Measurements from ENCODE around the gene TRAPPC11. TPM values are rescaled to one million over a fixed set of nuclear protein-coding genes. Genes with fewer than 3 reads are reported as not detected.

TRAPPC11 gene
- total and polyA plus RNA-seq, 8 donors, result 10.6 to 173 (median 48.4) TPM

DNA sequence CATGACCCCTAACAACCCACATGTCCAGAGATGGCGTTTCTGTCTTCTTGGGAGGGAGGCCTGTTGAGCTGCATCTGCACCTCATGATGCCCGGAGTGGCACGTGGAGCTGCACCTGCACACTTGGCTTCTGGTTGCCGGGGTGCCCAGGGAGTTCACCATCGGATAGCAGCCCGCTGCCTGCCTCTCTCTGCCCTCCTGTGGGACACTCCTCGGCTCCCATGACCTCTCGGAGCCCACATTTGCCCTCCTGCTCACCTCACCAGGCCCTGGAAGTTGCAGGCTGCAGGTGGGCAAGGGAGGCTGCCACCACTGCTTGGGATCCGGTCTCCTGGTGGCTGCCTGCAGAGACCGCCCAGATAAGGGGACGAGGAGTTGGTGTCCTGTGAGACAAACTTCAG lies 74.1 kb downstream of the TRAPPC11 start:
- H3K4me1 ChIP-seq, result no peaks in the 10 kb centered on the region
- WGBS, 5 donors, result 79 to 90% (median 86%) methylated on average over 6 to 11 of the region's 11 CpGs
- H3K27ac ChIP-seq, result no peak overlapping the region
- H3K27me3 ChIP-seq, result no peaks in the 10 kb centered on the region
- no peak for DNase-seq
- H3K9me3 ChIP-seq, result no peaks in the 10 kb centered on the region
- no peaks in the 10 kb centered on the region for H3K36me3 ChIP-seq
- no peak overlapping the region for H3K4me3 ChIP-seq
- intact Hi-C loops (cut with DNase I; ENCODE audit: low total_unique reads), result no loop called here
- TF ChIP-seq EP300 (IDR thresholded peaks at IDR 0.05) (no peak), POLR2A (IDR thresholded peaks at IDR 0.05) (no peak), POLR2AphosphoS5 (IDR thresholded peaks at IDR 0.05) (no peak)
- TF ChIP-seq, protein P1, sequence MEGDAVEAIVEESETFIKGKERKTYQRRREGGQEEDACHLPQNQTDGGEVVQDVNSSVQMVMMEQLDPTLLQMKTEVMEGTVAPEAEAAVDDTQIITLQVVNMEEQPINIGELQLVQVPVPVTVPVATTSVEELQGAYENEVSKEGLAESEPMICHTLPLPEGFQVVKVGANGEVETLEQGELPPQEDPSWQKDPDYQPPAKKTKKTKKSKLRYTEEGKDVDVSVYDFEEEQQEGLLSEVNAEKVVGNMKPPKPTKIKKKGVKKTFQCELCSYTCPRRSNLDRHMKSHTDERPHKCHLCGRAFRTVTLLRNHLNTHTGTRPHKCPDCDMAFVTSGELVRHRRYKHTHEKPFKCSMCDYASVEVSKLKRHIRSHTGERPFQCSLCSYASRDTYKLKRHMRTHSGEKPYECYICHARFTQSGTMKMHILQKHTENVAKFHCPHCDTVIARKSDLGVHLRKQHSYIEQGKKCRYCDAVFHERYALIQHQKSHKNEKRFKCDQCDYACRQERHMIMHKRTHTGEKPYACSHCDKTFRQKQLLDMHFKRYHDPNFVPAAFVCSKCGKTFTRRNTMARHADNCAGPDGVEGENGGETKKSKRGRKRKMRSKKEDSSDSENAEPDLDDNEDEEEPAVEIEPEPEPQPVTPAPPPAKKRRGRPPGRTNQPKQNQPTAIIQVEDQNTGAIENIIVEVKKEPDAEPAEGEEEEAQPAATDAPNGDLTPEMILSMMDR (IDR thresholded peaks at IDR 0.05), result no peak

DNA sequence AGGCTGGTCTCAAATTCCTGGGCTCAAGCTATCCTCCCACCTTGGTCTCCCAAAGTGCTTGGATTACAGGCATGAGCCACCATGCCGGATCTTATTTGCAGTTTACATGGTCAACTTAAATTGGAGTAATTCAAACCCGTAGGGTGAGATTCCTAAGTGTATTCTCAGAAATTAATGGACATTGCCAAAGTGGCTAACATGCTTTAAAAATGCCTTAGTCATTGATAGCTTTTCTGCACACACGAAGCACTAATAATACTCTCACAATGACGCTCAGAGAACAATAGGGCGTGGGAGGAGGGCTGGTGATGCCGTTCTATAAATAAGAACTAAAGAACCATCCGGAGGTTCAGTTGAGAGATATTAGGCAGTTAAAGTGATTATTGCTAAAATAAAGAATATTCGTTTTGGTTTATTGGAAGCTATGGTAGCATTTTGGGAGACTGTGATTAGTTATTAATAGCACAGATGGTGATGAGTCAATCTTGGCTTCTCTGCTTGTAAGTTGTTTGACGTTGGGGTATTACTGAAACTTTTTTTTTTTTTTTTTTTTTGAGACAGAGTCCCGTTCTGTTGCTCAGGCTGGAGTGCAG lies 79.1 kb downstream of the TRAPPC11 start:
- DNase-seq, result no peak
- Histone ChIP-seq H3K36me3 (no peaks in the 10 kb centered on the region), H3K27ac (no peak overlapping the region), H3K9me3 (no peaks in the 10 kb centered on the region), H3K4me1 (no peaks in the 10 kb centered on the region), H3K27me3 (no peaks in the 10 kb centered on the region), H3K4me3 (no peak overlapping the region)
- intact Hi-C loops (cut with DNase I; ENCODE audit: low total_unique reads), result no loop called here
- 56 to 63% (median 60%) methylated on average over 10 of the region's 10 CpGs for WGBS, 5 donors
- no peak for TF ChIP-seq POLR2A (IDR thresholded peaks at IDR 0.05)
- TF ChIP-seq EP300 (IDR thresholded peaks at IDR 0.05), result no peak
- TF ChIP-seq, protein P1 (IDR thresholded peaks at IDR 0.05), result no peak
- no peak for TF ChIP-seq POLR2AphosphoS5 (IDR thresholded peaks at IDR 0.05)

DNA sequence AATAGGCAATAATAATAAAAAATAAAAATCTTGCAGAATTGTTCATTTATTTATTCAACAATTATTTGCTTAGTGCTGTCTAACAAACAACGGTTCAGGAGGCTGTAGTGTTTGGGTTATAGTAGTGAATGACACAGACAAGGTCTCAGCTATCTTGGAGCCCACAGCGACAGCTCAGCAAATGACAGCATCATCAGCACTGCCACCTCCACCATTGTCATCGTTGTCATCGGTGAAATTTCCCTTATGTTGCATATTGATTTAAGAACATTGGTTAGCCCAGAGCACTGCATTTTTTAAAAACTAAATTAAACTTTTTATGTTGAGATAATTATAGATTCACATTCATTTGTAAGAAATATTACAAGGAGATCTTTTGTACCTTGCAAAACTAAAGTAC lies 79.9 kb downstream of the TRAPPC11 start:
- no peak for DNase-seq
- WGBS, 5 donors, result 84 to 92% (median 90%) methylated on average over 4 of the region's 4 CpGs
- Histone ChIP-seq H3K9me3 (no peaks in the 10 kb centered on the region), H3K27ac (no peak overlapping the region), H3K4me1 (no peaks in the 10 kb centered on the region), H3K27me3 (no peaks in the 10 kb centered on the region), H3K36me3 (no peaks in the 10 kb centered on the region), H3K4me3 (no peak overlapping the region)
- TF ChIP-seq POLR2A (IDR thresholded peaks at IDR 0.05) (no peak), POLR2AphosphoS5 (IDR thresholded peaks at IDR 0.05) (no peak), EP300 (IDR thresholded peaks at IDR 0.05) (no peak)
- TF ChIP-seq, protein P1 (IDR thresholded peaks at IDR 0.05), result no peak
- intact Hi-C loops (cut with DNase I; ENCODE audit: low total_unique reads), result no loop called here

DNA sequence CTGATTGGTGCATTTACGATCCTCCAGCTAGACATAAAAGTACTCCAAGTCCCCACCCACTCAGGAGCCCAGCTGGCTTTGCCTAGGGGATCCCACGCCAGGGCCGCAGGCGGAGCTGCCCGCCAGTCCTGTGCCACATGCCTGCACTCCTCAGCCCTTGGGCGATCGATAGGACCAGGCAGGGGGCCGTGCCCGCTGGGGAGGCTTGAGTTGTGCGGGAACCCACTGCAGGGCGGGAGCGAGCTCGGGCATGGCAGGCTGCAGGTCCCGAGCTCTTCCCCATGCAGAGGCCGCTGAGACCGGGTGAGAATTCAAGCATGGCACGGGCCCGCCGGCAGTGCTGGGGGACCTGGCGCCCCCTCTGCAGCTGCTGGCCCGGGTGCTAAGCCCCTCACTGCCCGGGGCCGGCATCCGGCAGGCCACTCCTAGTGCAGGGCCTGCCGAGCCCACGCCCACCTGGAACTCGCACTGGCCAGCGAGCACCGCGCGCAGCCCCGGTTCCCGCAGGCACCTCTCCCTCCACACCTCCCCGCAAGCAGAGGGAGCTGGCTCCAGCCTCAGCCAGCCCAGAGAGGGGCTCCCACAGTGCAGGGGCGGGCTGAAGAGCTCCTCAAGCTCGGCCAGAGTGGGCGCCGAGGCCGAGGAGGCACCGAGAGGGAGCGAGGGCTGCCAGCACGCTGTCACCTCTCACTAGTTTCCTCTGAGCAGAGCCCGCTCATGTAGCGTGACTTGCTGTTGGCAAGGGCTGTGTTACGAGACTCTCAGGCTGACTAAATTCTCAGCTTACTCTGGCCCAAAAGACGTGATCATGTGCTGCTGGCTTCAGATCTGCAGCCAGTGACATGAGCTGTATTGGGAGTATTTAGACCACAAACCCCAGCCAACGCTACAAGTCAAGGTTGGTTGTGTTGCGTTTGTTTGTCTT lies 87.5 kb downstream of the TRAPPC11 start:
- DNase-seq, result no peak
- no peaks in the 10 kb centered on the region for H3K9me3 ChIP-seq
- no peak overlapping the region for H3K4me3 ChIP-seq
- H3K4me1 ChIP-seq, result peaks cover 0 to 12% (median 0%) of the 10 kb centered on the region in 4 donors
- intact Hi-C loops (cut with DNase I; ENCODE audit: low total_unique reads), result no loop called here
- H3K27me3 ChIP-seq, result no peaks in the 10 kb centered on the region
- no peaks in the 10 kb centered on the region for H3K36me3 ChIP-seq
- TF ChIP-seq POLR2A (IDR thresholded peaks at IDR 0.05), result no peak
- TF ChIP-seq, protein P1 (IDR thresholded peaks at IDR 0.05), result no peak
- TF ChIP-seq EP300 (IDR thresholded peaks at IDR 0.05), result no peak
- TF ChIP-seq POLR2AphosphoS5 (IDR thresholded peaks at IDR 0.05), result no peak
- no peak overlapping the region for H3K27ac ChIP-seq
- WGBS, 5 donors, result 91 to 95% (median 94%) methylated on average over 25 to 48 of the region's 48 CpGs

Measured in stomach (tissue), 9 donors.